HG03064 (cell line): ENCODE measurements around the gene BRIP1.

Source experiments
- ATAC-seq: cut with Tn5 transposase; IDR thresholded peaks from one replicate; pipeline ENCODE4 v1.9.1; 2021; ENCODE audit warnings: low read depth; ENCODE audit not compliant: unreplicated experiment

Gene BRIP1

GRCh38 chr17:61642768-61643167, 220.6 kb downstream of the BRIP1 start:
- ATAC-seq, result no peak

- ATAC-seq, result no peak
Observed at GRCh38 chr17:61641715-61642114, 221.6 kb downstream of the BRIP1 start.

- no peak for ATAC-seq
Observed at GRCh38 chr17:61641084-61641483, 222.2 kb downstream of the BRIP1 start.

GRCh38 chr17:61639818-61640217, 223.5 kb downstream of the BRIP1 start:
- no peak for ATAC-seq

- no peak for ATAC-seq
Observed at GRCh38 chr17:61638087-61638486, 225.2 kb downstream of the BRIP1 start.

GRCh38 chr17:61635913-61636432, 227.4 kb downstream of the BRIP1 start:
- ATAC-seq, result no peak

GRCh38 chr17:61634942-61635538, 228.3 kb downstream of the BRIP1 start:
- ATAC-seq, result no peak

GRCh38 chr17:61634011-61634539, 229.3 kb downstream of the BRIP1 start:
- ATAC-seq, result no peak

GRCh38 chr17:61632826-61633225, 230.5 kb downstream of the BRIP1 start:
- no peak for ATAC-seq

- ATAC-seq, result no peak
Observed at GRCh38 chr17:61631800-61632199, 231.5 kb downstream of the BRIP1 start.
